A549 (cell line): ENCODE results near the gene DNAH7. TPM values are rescaled to one million over a fixed set of nuclear protein-coding genes. Genes with fewer than 3 reads are reported as not detected.

Source experiments
- ATAC-seq, 2 experiments: fragments of 200-7000 bp in 1 of 2; fragments of >200 bp in 1 of 2; cut with Nextera tagmentation in 1 of 2; cut with Tn5 transposase in 1 of 2; 3 replicates each; pipeline versions ENCODE4 v1.8.0 to v1.9.1; 2018 to 2020; ENCODE audit warnings: mild to moderate bottlenecking in 1 of 2, moderate library complexity in 1 of 2
- CTCF ChIA-PET: fragments of 300-600 bp; sonication (Branson Sonifier 250); formaldehyde crosslinking; extraction: SDS; loops from one replicate; lab custom pipeline; 2021; ENCODE audit warnings: antibody characterized with exemption, inconsistent platforms; lab: Yijun Ruan, JAX
- POLR2A ChIA-PET: fragments of 350-600 bp; formaldehyde crosslinking; extraction: SDS; loops from one replicate; lab custom pipeline; 2021; ENCODE audit warnings: antibody characterized with exemption, inconsistent platforms; lab: Yijun Ruan, JAX
- DNase-seq, 2 experiments: peaks; one replicate each; pipeline versions ENCODE4 v3.0.0 to v3.0.0-alpha.2; 2011 to 2016; ENCODE audit warnings: low read depth in 1 of 2, low spot score in 1 of 2
- FAIRE-seq: peaks from 2 replicates; lab custom pipeline; 2011; peaks lifted over from hg19 to GRCh38; lab: Jason Lieb, UNC
- H3K27ac ChIP-seq, 2 experiments: fragments of >200 bp; sonication (Bioruptor Twin); formaldehyde crosslinking; 3 replicates each; pipeline ENCODE4 v1.5.1; 2016 to 2017
- H3K4me1 ChIP-seq: fragments of >200 bp; sonication (Bioruptor Twin); formaldehyde crosslinking; 3 replicates; pipeline ENCODE4 v1.6.1; 2016
- H3K4me2 ChIP-seq: fragments of >200 bp; sonication (Bioruptor Twin); formaldehyde crosslinking; 3 replicates; pipeline ENCODE4 v1.6.1; 2016
- H3K4me3 ChIP-seq: fragments of >200 bp; sonication (Bioruptor Twin); formaldehyde crosslinking; 3 replicates; pipeline ENCODE4 v1.5.1; 2016
- H3K9me3 ChIP-seq: fragments of >200 bp; sonication (Bioruptor Twin); formaldehyde crosslinking; 3 replicates; pipeline ENCODE4 v1.6.1; 2016
- BHLHE40 ChIP-seq: IDR thresholded peaks from 2 replicates; pipeline ENCODE4 v1.6.1; 2012; ENCODE audit warnings: low read depth, low read length, inconsistent platforms
- CBX2 ChIP-seq: fragments of 200-600 bp; sonication (generic); IDR thresholded peaks from 2 replicates; pipeline ENCODE4 v1.6.1; 2016; ENCODE audit warnings: low read depth, mild to moderate bottlenecking, borderline replicate concordance
- CBX8 ChIP-seq: fragments of 200-600 bp; sonication (generic); IDR thresholded peaks from 2 replicates; pipeline ENCODE4 v1.6.1; 2016
- CEBPB ChIP-seq, 2 experiments: fragments of >200 bp in 1 of 2; sonication (Bioruptor Twin) in 1 of 2; formaldehyde crosslinking in 1 of 2; IDR thresholded peaks; 2 replicates each; pipeline ENCODE4 v1.6.1; 2012 to 2016
- CHD4 ChIP-seq: fragments of 200-600 bp; sonication (generic); IDR thresholded peaks from 2 replicates; pipeline ENCODE4 v1.6.1; 2016; ENCODE audit warnings: antibody characterized with exemption, mild to moderate bottlenecking, borderline replicate concordance
- EHF ChIP-seq: fragments of 250-450 bp; sonication (Bioruptor Pico); IDR thresholded peaks from 2 replicates; pipeline ENCODE4 v1.5.0; 2020; ENCODE audit warnings: mild to moderate bottlenecking
- EHMT2 ChIP-seq: fragments of 200-600 bp; sonication (generic); IDR thresholded peaks from 2 replicates; pipeline ENCODE4 v1.6.1; 2016; ENCODE audit warnings: antibody characterized with exemption, low read depth, mild to moderate bottlenecking, moderate library complexity
- FOSL2 ChIP-seq, 2 experiments: fragments of 450-650 bp in 1 of 2; fragments of >200 bp in 1 of 2; sonication (Bioruptor Twin) in 1 of 2; formaldehyde crosslinking; IDR thresholded peaks; 2 replicates each; pipeline versions ENCODE4 v1.5.0 to v1.6.1; 2016 to 2020; ENCODE audit warnings: mild to moderate bottlenecking in 1 of 2, moderate library complexity in 1 of 2
- HOXA7 ChIP-seq: fragments of 250-450 bp; sonication (Bioruptor Pico); IDR thresholded peaks from 2 replicates; pipeline ENCODE4 v1.5.0; 2020; ENCODE audit warnings: mild to moderate bottlenecking, moderate library complexity
- HOXB5 ChIP-seq: fragments of 250-450 bp; sonication (Bioruptor Pico); IDR thresholded peaks from 2 replicates; pipeline ENCODE4 v1.5.0; 2020; ENCODE audit warnings: mild to moderate bottlenecking, moderate library complexity
- MAZ ChIP-seq: fragments of 150-350 bp; IDR thresholded peaks from 2 replicates; pipeline ENCODE4 v1.6.1; 2014; ENCODE audit warnings: antibody characterized with exemption, low read depth, low read length, borderline replicate concordance
- MYC ChIP-seq: IDR thresholded peaks from 2 replicates; pipeline ENCODE4 v1.6.1; 2012; ENCODE audit warnings: mild to moderate bottlenecking, inconsistent platforms, low read length, improper control_type of control experiment, borderline replicate concordance
- NPAS2 ChIP-seq: fragments of 250-450 bp; sonication (Bioruptor Pico); IDR thresholded peaks from 2 replicates; pipeline ENCODE4 v1.8.0; 2022; ENCODE audit warnings: mild to moderate bottlenecking, moderate library complexity, borderline replicate concordance
- NR3C1 ChIP-seq: fragments of >200 bp; sonication (Bioruptor Twin); formaldehyde crosslinking; IDR thresholded peaks from 3 replicates; pipeline ENCODE4 v1.6.1; 2017
- RAD21 ChIP-seq, 2 experiments: fragments of >200 bp in 1 of 2; sonication (Bioruptor Twin) in 1 of 2; formaldehyde crosslinking in 1 of 2; IDR thresholded peaks in 1 of 2; conservative IDR thresholded peaks in 1 of 2; 2 replicates in 1 of 2; 3 replicates in 1 of 2; pipeline ENCODE4 v1.6.1; 2012 to 2018; ENCODE audit warnings: inconsistent platforms in 1 of 2
- RCOR1 ChIP-seq: fragments of 150-350 bp; IDR thresholded peaks from 2 replicates; pipeline ENCODE4 v1.6.1; 2014; ENCODE audit warnings: antibody characterized with exemption, low read length, low read depth
- RFX5 ChIP-seq: fragments of 450-650 bp; IDR thresholded peaks from 2 replicates; pipeline ENCODE4 v1.7.1; 2014; ENCODE audit warnings: antibody characterized with exemption, mild to moderate bottlenecking, moderate library complexity
- SREBF2 ChIP-seq: fragments of 450-650 bp; IDR thresholded peaks from 2 replicates; pipeline ENCODE4 v1.6.1; 2014; ENCODE audit warnings: mild to moderate bottlenecking, moderate library complexity
- TFCP2L1 ChIP-seq: fragments of 250-450 bp; sonication (Bioruptor Pico); IDR thresholded peaks from 2 replicates; pipeline ENCODE4 v1.5.0; 2021; ENCODE audit warnings: mild to moderate bottlenecking
- TP53 ChIP-seq: fragments of 250-450 bp; sonication (Bioruptor Pico); IDR thresholded peaks from 2 replicates; pipeline ENCODE4 v1.5.0; 2021; ENCODE audit warnings: mild to moderate bottlenecking, moderate library complexity
- WGBS: methylation state at CpG from one replicate; pipeline ENCODE4 v1.1.6; 2017; ENCODE audit errors: missing lambda C conversion rate; 5-methylcytosine and 5-hydroxymethylcytosine counted together
- polyA plus RNA-seq, 4 experiments: library from polyadenylated mRNA; depleted of rRNA in 3 of 4; stranded (reverse); fragments of >200 nt; fragmentation: RNase III in 1 of 4; extraction: RNeasy Plus Mini Kit Qiagen cat#74134 plus additional on column Dnase treatment in 1 of 4; gene quantifications; 2 replicates in 3 of 4; 3 replicates in 1 of 4; pipeline ENCODE4 v1.2.3, GENCODE V29; 2011 to 2017
- TF ChIP-seq, protein P1 (sequence below): fragments of >200 bp; sonication (Bioruptor Twin); formaldehyde crosslinking; IDR thresholded peaks from 3 replicates; pipeline ENCODE4 v1.6.1; 2016
- TF ChIP-seq, protein P2 (sequence below): fragments of 450-650 bp; IDR thresholded peaks from 2 replicates; pipeline ENCODE4 v1.6.1; 2014; ENCODE audit warnings: antibody characterized with exemption
- TF ChIP-seq, protein P3 (sequence below): fragments of 250-450 bp; sonication (Bioruptor Pico); IDR thresholded peaks from 2 replicates; pipeline ENCODE4 v1.5.0; 2020; ENCODE audit warnings: low read depth, mild to moderate bottlenecking, moderate library complexity
- TF ChIP-seq, protein P4 (sequence below): IDR thresholded peaks from 2 replicates; pipeline ENCODE4 v1.6.1; 2012
- TF ChIP-seq, protein P5 (sequence below): IDR thresholded peaks from 2 replicates; pipeline ENCODE4 v1.6.1; 2012

DNAH7 gene
- polyA plus RNA-seq, 2 of the 4 experiments (the other 2 are of a cell fraction): 0.43 to 1.5 TPM

DNA sequence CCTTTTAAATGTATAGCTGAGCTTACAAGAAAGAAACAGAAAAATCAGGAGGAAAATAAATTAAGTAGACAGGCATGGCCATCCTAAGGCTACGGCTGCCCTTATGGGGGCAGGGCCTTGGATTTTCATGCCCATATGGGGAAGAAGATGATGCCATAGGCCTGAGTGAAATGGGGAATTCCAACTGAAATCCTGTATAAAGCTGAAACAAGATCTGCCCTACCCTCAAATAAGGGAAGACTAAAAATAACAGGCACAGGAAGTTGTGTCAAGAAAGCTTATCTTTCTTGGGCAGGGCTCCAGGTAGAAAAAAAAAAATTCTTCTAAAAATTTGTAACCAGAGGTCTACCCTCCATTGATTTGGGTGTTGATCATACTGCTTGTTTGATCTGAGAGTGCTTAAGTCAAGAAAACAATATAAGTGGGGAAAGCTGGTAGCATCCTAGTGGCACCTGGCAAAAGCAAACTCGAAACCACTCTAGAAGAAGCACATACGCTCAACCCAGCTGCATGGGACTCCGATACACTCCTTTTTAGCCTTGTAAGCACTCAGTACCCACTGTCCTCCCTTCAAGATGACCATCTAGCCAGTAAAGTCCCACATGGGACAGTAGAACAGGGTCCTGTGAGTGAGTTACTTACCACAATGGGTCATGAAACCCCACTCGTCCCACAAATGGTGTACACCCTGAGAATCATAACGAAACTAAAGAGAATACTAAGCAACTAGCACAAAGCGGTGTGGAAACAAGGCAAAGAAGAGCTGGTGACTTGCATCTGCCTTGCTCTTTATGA lies 22.3 kb downstream of the DNAH7 start:
- CTCF ChIA-PET: interaction anchor here (0.7 to 1.0 kb wide), 3 partner anchors 32 to 1179 kb away, joined by 3 read pairs; no protein-coding TSS in a partner anchor
- Histone ChIP-seq H3K4me1 (no peaks in the 10 kb centered on the region), H3K4me2 (no peak overlapping the region), H3K27ac (no peak overlapping the region), H3K9me3 (no peaks in the 10 kb centered on the region), H3K4me3 (no peak overlapping the region)
- ATAC-seq (no peak), FAIRE-seq (no peak), DNase-seq (no peak)
- TF ChIP-seq, protein P1, sequence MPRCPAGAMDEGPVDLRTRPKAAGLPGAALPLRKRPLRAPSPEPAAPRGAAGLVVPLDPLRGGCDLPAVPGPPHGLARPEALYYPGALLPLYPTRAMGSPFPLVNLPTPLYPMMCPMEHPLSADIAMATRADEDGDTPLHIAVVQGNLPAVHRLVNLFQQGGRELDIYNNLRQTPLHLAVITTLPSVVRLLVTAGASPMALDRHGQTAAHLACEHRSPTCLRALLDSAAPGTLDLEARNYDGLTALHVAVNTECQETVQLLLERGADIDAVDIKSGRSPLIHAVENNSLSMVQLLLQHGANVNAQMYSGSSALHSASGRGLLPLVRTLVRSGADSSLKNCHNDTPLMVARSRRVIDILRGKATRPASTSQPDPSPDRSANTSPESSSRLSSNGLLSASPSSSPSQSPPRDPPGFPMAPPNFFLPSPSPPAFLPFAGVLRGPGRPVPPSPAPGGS: no peak
- TF ChIP-seq CEBPB (IDR thresholded peaks at IDR 0.05) (no peak), MAZ (no peak), FOSL2 (IDR thresholded peaks at IDR 0.05) (no peak), FOSL2 (CRISPR knock-in tag; IDR thresholded peaks at IDR 0.05) (no peak), CHD4 (no peak), EHMT2 (no peak), HOXA7 (CRISPR knock-in tag) (no peak), RFX5 (no peak), EHF (CRISPR knock-in tag) (no peak), NPAS2 (CRISPR knock-in tag) (no peak), SREBF2 (no peak)
- TF ChIP-seq, protein P2, sequence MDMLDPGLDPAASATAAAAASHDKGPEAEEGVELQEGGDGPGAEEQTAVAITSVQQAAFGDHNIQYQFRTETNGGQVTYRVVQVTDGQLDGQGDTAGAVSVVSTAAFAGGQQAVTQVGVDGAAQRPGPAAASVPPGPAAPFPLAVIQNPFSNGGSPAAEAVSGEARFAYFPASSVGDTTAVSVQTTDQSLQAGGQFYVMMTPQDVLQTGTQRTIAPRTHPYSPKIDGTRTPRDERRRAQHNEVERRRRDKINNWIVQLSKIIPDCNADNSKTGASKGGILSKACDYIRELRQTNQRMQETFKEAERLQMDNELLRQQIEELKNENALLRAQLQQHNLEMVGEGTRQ: no peak
- TF ChIP-seq, protein P3, sequence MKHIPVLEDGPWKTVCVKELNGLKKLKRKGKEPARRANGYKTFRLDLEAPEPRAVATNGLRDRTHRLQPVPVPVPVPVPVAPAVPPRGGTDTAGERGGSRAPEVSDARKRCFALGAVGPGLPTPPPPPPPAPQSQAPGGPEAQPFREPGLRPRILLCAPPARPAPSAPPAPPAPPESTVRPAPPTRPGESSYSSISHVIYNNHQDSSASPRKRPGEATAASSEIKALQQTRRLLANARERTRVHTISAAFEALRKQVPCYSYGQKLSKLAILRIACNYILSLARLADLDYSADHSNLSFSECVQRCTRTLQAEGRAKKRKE (CRISPR knock-in tag): no peak
- WGBS: 71% methylated on average over 7 of the region's 7 CpGs
- POLR2A ChIA-PET: no interaction called here

DNA sequence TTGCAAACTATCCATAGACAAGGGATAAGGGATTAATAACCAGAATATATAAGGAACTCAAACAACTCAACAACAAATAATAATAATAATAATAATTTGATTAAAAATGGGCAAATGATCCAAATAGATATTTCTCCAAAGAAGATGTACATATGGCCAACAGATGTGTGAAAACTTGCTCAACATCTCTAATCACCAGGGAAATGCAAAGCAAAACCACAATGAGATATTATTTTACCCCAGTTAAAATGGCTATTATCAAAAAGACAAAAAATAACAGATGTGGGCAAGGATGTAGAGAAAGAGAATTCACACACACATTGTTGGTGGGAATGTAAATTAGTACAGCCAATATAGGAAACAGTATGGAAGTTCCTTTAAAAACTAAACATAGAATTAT lies 26.9 kb downstream of the DNAH7 start:
- H3K4me1 ChIP-seq: no peaks in the 10 kb centered on the region
- DNase-seq (no peak), FAIRE-seq (no peak), ATAC-seq (no peak)
- POLR2A ChIA-PET: no interaction called here
- CTCF ChIA-PET: no interaction called here
- H3K27ac ChIP-seq: no peak overlapping the region
- H3K9me3 ChIP-seq: peaks cover 14% of the 10 kb centered on the region; the same call in 1 of the 3 replicates
- H3K4me3 ChIP-seq: no peak overlapping the region
- TF ChIP-seq, protein P4, sequence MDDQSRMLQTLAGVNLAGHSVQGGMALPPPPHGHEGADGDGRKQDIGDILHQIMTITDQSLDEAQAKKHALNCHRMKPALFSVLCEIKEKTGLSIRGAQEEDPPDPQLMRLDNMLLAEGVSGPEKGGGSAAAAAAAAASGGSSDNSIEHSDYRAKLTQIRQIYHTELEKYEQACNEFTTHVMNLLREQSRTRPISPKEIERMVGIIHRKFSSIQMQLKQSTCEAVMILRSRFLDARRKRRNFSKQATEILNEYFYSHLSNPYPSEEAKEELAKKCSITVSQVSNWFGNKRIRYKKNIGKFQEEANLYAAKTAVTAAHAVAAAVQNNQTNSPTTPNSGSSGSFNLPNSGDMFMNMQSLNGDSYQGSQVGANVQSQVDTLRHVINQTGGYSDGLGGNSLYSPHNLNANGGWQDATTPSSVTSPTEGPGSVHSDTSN: no peak
- H3K4me2 ChIP-seq: no peak overlapping the region

DNA sequence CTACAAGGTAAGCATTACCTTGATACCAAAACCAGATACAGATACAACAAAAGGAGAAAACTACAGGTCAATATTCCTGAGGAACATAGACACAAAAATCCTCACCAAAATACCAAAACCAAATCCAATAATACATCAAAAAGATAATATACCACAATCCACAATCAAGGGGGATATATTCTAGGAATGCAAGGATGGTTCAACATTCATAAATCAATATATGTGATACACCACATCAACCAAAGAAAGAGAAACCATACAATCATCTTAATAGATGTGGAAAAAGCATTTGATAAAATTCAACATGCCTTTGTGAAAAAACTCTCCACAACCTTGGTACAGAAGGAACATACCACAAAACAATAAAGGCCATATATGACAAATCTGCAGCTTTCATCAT lies 28.4 kb downstream of the DNAH7 start:
- H3K4me2 ChIP-seq: no peak overlapping the region
- no peak for TF ChIP-seq MYC
- TF ChIP-seq CBX2: no peak
- TF ChIP-seq, protein P3 (CRISPR knock-in tag): no peak
- TF ChIP-seq CBX8: no peak
- TF ChIP-seq RCOR1: no peak
- TF ChIP-seq TFCP2L1 (CRISPR knock-in tag): no peak
- no peak for TF ChIP-seq BHLHE40
- TF ChIP-seq TP53 (CRISPR knock-in tag): no peak
- no peak for TF ChIP-seq RFX5
- no peak for TF ChIP-seq RAD21 (conservative IDR thresholded peaks at IDR 0.05 in 1 of 2, IDR thresholded peaks at IDR 0.05 in 1 of 2)
- TF ChIP-seq, protein P5, sequence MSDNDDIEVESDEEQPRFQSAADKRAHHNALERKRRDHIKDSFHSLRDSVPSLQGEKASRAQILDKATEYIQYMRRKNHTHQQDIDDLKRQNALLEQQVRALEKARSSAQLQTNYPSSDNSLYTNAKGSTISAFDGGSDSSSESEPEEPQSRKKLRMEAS: no peak
- no peak for TF ChIP-seq HOXB5 (CRISPR knock-in tag)
- no peak for TF ChIP-seq NR3C1
- no peak overlapping the region for H3K4me3 ChIP-seq
- no peaks in the 10 kb centered on the region for H3K4me1 ChIP-seq
- H3K27ac ChIP-seq: no peak overlapping the region
- peaks cover 14% of the 10 kb centered on the region; the same call in 1 of the 3 replicates for H3K9me3 ChIP-seq
- no peak for FAIRE-seq
- POLR2A ChIA-PET: no interaction called here
- DNase-seq: no peak
- no peak for ATAC-seq
- CTCF ChIA-PET: no interaction called here
